ENCODE data around the gene FBXO42. TPM values are rescaled to one million over a fixed set of nuclear protein-coding genes. Genes with fewer than 3 reads are reported as not detected.
A peak's percentile ranks its signal among the peaks of the same experiment; 100 is the strongest.

The FBXO42 gene
- total and polyA plus RNA-seq, 9 of the 15 experiments (the other 6 are each of a cell fraction or from before 2014, with no cell fraction given), result 7.2 to 24.8 (median 17.4) TPM

- TF ChIP-seq UBTF (IDR thresholded peaks at IDR 0.05; ENCODE audit: borderline replicate concordance in 1 of 2, low read depth in 2 of 2, low read length in 2 of 2) (0 out of 4 replicates have a peak, but pooled peaks of 1 of the 2 experiments have one; percentile 8), MAFK (IDR thresholded peaks at IDR 0.05; ENCODE audit: low read length) (peak; percentile 88), ZNF699 (CRISPR knock-in tag; IDR thresholded peaks at IDR 0.05; ENCODE audit: insufficient replicate concordance) (no peak), ELF2 (CRISPR knock-in tag; IDR thresholded peaks at IDR 0.05) (no peak), KAT7 (CRISPR knock-in tag; IDR thresholded peaks at IDR 0.05; ENCODE audit: borderline replicate concordance) (no peak), GTF2B (IDR thresholded peaks at IDR 0.05; ENCODE audit: extremely low read depth, insufficient read length) (no peak), CBFA2T3 (IDR thresholded peaks at IDR 0.05) (no peak), ELF1 (tag; IDR thresholded peaks at IDR 0.05) (no peak), ZNF165 (CRISPR knock-in tag; IDR thresholded peaks at IDR 0.05; ENCODE audit: borderline replicate concordance) (no peak), KLF6 (CRISPR knock-in tag; IDR thresholded peaks at IDR 0.05; ENCODE audit: borderline replicate concordance) (no peak), U2AF1 (optimal IDR thresholded peaks at IDR 0.05; ENCODE audit: low read depth, low read length) (no peak), ZNF239 (CRISPR knock-in tag; IDR thresholded peaks at IDR 0.05) (peak; percentile 58; the same call in 1 of the 2 replicates), ELK1 (CRISPR knock-in tag; IDR thresholded peaks at IDR 0.05) (no peak), FOXP4 (CRISPR knock-in tag; IDR thresholded peaks at IDR 0.05; ENCODE audit: borderline replicate concordance) (no peak), ZNF668 (CRISPR knock-in tag; IDR thresholded peaks at IDR 0.05) (no peak), MCM3 (IDR thresholded peaks at IDR 0.05) (no peak), TSC22D4 (tag; IDR thresholded peaks at IDR 0.05) (no peak), FOXK2 (conservative IDR thresholded peaks at IDR 0.05 in 1 of 2, IDR thresholded peaks at IDR 0.05 in 1 of 2; ENCODE audit: low read depth in 2 of 2) (no peak), MTA2 (IDR thresholded peaks at IDR 0.05; ENCODE audit: low read depth) (no peak), ZSCAN29 (IDR thresholded peaks at IDR 0.05) (no peak), STAG1 (CRISPR knock-in tag; IDR thresholded peaks at IDR 0.05; ENCODE audit: borderline replicate concordance) (0 out of 2 replicates have a peak, but pooled peaks have one; percentile 11), HMG20B (CRISPR knock-in tag; IDR thresholded peaks at IDR 0.05) (no peak), MAZ (CRISPR knock-in tag; conservative IDR thresholded peaks at IDR 0.05 in 1 of 2, IDR thresholded peaks at IDR 0.05 in 1 of 2) (no peak)
These were observed 15.9 kb upstream of the FBXO42 start (continued) for GRCh38 chr1:16367968-16368890.

Data from K562 (cell line).